GM21423 (cell line): ENCODE results near the gene SH3TC1.
A peak's percentile ranks its signal among the peaks of the same experiment; 100 is the strongest.

Experiments used
- ATAC-seq: cut with Tn5 transposase; IDR thresholded peaks from one replicate; pipeline ENCODE4 v1.9.1; 2021; ENCODE audit warnings: mild to moderate bottlenecking, moderate library complexity; ENCODE audit not compliant: unreplicated experiment

The SH3TC1 gene

DNA sequence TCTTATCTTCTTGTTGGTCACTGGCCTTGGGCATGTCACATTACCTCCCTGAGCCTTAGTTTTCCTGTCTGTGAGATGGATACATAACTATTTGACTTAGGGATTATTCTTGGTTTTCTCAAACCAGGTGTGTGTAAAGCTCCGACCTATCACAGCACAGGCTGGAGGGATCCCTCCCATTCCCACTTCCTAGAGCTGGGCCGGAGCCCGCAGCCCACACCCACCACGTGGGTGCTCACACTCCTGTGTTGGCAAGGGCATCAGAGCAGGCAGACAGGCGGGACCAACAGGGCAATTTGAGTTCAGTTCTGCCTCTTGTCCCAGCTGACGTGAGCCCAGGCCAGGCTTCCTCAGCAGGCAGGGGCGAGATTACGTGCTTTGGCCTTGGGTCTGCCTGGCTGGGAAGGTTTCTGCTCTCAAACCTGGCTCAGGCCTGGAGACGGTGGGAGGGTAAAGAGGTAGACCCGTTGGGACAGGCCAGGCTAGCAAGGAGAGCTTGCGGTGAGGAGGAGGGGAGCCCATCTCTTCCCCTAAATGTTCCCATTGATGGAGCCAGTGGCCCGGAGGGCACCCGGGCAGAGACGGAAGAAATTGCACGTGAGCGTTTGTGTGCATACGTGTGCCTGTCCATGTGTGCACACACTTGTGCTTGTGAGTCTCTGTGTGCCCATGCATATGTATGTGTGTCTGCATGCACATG, 734 bp upstream of the SH3TC1 start:
- peak; percentile 0 for ATAC-seq

DNA sequence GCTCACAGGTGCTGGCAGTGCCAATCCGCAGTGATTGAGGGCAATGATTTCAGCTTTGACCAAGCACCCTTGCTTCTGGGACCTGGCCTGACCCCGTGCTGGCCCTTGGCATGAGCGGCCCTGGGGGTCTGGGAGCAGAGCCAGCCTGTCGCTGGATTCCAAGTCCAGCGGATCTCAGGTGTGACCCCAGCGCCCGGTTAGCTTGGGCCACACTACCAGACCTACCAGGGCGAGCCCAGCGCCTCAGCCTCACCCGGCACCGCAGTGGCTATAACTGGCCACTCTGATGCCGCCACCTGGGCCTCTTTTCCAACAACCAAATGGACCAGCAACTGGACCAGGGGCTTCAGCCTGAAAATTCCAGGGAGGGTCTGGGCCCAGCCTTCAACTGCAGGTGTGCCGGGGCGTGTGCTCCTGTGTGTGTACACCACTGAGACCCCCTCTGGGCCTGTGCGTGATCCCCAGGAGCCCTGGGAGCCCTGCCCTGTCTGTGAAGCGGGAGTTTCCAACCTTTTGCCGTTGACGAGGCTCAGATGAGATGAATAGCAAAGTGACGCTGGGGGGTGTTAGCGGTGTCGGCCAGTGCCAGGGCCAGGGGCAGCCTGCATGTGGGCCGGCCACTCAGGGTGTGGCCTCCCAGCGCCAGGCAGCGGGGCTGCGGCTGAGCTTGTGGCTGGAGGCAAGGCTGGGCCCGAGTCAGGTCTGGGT, 658 bp downstream of the SH3TC1 start:
- ATAC-seq: peak; percentile 10

DNA sequence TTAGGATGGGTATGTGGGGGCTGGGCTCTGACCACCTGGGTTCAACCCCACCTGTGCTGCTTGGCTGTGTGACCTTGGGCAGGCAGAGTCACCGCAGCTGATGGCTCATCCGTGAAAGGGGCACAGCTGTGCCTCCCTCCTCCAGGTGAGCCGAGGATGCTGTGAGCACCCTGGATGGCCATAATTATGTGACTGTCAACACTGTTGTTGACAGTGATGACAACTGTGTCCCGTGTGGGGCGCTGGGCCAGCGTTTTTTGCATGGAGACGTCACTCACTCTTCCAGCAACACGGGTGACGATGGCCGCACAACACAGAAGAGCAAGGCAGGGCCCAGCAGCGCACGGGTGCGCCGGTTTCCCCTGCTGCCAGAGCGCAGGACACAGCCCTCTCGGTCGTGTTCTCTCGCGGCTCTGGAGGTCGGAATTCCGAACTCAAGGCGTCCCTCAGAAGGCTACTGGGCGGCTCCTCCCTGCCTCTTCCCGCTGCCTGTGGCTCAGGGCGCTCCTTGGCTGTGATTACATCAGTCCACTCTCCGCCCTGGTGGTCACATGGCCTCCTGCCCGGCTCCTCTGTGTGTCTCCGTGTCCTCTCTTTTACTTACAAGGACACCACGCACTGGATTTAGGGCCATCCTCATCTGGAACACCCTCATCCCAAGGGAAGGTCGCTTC, 1.3 kb downstream of the SH3TC1 start:
- ATAC-seq: peak; percentile 14

DNA sequence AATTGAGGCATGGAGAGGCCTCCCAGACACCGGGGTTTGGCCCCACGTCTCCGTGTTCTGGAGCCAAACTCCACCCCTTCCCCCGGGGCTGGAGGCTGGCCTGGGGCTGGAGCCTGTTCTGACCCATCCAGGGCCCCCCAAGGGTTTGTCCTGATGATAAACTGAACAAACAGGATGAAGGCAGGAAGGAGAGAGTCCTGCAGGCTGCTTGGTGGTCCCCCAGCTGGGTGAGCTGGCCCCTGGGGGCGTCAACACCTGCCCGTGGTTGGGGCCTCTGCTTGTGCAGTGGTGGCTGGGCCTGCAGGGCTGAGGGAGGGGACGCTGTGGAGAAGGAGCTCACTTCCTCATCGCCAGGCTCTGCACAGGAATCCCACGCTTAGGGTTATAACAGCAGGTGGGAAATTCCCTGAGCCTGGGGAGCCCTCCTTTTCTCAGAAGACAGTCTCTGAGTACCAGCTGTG, 2.3 kb downstream of the SH3TC1 start:
- ATAC-seq: peak; percentile 32

DNA sequence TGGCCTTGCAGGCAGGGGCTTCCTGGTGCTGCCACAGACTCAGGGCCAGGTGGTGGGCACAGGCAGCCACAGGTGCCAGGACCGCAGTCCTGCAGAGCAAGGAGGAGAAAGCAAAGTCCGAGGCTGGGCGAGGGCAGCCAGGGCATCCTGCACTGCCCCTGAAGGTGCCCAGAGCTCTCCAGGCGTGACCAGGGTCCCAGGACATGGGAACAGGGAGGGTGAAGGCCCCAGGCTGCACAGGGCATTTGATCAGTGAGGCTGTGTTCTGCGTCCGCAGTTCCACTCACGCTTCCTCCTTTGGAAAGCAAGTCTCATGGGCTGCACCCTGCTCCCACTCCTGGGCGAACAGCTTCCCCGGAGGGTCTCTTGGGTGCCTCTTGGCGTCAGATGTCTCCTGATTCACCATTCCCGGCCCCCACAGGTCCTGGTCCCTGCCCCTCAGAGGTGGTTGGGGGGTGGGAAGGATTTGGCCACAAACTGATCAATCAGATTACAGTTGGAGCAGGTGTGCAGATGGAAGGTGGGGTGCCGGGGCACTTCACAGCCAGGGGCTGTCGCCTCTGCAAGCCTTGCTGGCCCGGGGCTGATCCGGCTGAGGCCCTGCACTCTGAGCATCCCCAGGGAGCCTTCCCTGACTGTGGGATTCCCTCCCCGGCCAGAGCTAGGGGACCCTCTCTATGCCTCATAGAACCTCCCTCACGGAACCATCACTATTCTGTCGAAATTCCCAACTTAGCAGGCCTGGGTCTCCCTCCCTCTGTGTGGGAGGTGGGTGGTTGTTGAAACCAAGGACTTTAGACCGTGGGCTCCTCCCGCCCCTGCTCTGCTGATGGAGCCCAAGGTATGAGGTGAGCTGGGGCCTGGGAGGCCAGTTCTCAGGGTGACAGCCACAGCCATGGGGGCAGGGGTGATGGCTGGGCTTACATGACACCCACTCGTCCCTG, 3.3 kb downstream of the SH3TC1 start:
- ATAC-seq: no peak

DNA sequence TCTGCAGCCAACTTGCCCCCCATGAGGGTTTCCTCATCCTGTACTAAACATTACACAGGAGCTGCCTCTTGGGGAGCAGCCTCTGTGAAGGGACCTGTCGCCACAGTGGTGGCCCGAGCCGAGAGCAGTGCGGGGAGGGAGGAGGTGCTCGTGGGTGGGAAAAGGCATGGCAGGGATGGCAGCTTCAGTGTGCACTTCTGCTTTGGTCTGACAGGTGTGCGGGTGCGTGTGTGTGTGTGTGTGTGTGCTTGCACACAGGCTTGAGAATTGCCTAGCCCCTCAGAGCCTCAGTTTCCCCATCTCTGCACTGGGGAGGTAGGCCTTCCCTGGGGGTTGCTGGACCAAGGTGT, 3.9 kb downstream of the SH3TC1 start:
- ATAC-seq: no peak

DNA sequence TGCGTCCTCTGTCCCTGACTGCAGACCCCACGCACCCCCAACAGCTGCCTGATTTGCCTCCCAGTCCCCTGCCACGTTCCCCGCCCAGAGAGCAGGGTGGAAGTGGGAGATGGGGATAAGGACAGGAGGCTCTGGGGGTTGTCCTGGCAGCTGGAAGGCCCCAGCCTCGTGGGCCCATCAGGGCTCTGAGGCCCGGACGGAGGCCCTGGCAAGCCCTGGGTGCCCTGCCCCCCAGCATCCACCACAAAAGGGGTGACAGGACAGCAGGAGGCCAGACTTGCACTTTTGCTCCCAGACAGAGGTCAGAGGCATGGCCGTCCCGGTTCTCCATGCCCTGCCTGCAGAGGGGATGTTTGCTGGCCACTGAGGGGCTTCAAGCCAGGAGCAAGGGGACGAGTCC, 4.7 kb downstream of the SH3TC1 start:
- ATAC-seq: no peak

DNA sequence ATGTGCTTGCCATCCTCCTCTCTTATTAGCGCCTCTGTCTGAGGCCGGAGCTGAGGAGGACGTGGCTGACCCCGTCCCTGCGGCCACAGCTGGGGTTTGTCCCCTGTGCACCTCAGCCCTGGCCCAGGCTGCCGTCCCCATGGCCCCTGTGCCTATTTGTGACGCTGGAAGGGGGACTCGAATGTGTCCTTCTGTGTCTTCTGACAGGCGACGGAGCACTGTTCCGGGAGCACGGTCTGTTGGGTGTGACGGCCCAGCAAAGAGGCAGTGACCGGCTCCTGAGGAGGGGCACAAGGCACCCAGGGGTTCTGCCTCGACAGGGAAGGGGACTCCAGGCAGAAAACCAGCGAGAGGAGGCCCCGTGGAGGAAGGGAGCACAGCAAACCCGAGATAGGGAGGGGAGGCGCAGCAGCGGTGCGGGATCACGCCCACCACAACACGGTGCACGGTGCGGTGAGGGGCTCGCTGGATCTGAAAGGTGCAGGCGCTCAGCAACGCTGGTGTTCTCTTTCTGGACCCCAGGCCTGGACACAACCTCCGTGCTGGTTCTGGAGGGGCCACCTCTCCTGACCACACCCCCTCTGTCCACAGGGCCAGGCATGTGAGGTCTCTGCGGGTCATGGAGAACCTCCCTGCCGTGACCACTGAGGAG, 5.6 kb downstream of the SH3TC1 start:
- no peak for ATAC-seq

DNA sequence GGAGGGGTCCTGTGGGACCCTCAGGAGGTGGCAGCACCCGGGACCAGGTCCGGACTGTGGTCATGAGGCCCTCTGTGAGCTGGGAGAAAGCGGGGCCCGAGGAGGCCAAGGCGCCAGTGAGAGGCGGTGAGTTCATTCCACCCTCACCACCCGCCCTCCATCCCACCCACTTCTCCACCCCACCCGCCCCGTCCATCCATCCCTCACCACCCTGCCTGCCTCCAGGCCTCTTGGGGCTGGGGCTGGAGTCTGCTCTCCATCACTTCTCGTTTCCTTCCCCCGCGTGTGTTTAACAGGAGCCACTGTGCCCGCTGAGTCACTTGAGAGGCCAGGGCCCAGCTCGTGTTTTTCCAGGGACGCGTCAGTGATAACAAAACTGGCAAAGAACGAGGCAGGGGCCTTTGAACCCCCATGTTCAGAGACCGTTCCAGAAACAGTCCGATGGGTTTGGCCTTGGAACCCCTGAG, 6.2 kb downstream of the SH3TC1 start:
- ATAC-seq: no peak

DNA sequence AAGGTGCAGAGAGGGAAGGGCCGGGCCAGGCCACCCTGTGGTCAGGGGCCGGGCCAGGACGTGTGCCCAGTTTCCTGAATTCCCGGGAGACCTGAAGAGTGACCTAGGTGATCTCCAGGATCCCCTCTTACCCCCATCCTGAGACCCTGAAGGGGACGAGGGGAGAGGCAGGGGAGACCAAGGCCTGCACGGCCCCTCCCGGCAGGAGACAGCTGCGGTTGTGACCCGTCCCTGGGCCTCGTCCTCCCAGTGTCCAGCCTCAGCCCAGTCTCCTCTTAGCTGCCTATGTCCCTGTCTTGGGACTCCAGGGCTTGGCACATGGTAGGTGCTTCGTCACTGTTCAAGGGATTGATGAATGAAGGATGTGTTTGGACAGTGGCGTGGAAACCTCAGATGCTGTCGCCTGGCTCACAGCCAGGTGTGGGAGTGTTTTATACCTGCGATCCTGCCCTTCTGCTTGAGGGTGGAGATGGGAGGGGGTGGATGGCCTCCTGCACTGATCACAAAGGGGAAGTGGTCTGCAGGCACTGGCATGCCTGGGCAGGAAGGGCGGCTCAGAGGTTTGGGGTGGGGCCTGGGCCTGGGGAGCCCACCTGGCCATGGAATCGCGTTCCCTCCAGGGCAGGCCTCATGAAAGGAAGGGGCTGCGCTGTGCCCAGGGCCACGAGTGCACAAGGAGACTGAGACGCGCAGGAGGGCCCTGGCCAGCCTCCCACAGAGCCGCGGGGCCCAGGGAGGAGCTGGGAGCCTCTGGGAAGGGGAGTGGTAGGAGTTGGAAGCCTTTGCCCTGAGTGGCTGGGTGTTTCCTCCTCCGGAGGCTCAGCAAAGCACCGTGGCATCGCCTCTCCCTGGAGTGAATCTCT, 6.9 kb downstream of the SH3TC1 start:
- no peak for ATAC-seq

DNA sequence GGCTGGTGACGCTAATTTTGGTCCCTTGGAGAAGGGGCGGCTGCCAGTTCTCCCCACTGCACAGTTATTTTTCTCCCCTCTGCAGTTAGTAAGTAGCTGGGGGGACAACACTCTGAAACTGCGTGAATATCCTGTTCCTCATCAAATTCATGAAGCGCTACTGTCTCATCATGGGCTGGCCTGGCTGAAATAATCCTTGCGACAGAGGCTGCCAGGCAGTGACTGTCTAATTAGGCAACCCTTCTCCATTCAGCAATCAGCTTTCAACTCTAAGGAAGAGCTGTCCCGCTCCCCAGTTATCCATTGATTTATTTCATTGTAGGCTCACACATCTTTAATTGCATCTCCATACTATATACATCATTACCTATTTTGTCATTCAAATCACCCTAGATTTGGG, 8.2 kb downstream of the SH3TC1 start:
- ATAC-seq: no peak

DNA sequence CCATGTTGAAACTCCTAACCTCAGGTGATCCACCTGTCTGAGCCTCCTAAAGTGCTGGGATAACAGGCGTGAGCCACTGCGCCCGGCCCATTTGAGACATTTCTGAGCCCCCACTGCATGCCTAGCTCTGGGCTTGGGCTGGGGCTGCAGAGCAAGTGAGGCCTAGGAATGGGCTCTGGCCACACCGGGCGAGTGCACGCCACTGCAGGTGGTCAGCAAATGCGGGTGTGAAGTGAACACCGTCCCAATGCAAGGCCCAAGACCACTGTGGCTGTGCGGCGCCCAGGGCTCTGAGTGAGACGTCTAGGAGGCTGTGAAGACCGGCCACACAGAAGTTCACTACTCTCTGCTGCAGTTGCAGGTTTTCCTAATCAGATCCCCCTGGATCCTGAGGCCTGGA, 9.5 kb downstream of the SH3TC1 start:
- no peak for ATAC-seq

DNA sequence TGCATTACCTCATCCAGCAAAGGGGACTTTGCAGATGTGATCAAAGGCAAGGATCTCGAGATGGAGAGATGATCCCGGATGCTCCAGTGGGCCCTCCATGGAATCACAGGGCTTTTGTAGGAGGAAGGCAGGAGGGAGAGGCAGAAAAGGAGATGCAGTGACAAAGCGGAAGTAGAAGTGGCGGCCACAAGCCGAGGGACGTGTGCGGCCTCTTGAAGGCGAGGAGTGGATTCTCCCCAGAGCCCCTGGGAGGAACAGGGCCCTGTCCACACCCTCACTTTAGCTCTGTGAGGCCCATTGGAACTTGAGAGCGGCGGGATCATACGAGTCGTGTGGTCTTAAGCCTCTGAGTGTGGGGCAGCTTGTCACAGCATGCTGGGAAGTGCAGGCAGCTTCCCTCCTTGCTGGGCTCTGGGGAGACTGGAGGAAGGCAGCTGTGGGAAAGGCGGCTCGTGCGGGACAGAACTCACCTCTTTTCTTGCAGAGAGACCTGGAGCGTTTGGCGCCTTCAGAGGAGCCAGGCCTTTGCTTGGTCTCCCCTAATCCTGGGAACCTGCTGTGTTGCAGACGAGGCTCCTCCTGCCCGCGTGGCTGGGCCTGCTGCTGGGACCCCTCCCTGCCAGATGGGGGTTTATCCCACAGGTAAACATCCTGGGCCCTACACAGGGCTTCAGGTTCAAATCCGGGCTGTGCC, 10.2 kb downstream of the SH3TC1 start:
- ATAC-seq: no peak

DNA sequence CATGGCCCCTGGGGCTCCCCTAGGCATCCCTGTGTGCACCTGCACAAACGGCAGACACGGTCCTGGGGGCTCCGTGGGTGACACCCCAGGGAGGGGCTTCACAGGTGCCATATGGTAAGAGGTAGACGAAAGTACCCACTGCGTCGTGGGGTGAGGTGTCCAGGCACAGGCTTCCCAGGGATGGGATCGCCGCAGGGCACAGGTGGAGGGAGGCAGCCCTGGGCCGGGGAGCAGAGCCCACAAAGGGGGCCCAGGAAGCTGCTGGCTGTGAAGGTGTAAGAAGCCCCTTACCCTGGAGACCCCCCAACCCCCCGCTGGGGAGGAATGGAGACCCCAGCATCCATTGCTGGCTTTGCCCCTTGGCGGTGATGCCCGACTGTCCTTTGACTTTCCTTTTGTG, 10.9 kb downstream of the SH3TC1 start:
- no peak for ATAC-seq

DNA sequence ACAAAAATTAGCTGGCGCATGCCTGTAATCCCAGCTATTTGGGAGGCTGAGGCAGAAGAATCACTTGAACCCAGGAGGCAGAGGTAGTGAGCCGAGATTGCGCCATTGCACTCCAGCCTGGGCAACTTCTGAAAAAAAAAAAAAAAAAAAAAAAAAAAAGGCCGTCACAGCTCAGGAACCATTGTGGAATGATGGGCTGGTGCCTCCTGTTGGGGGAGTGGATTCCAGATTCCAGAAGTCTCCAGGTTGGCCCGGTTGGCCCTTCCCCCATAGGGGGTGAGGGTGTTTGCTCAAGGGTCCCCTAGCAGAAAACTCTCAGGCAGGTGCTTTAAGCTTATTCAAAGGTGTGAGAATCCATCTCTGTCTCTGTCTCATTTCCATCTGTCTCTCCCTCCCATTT, 11.5 kb downstream of the SH3TC1 start:
- ATAC-seq: no peak

DNA sequence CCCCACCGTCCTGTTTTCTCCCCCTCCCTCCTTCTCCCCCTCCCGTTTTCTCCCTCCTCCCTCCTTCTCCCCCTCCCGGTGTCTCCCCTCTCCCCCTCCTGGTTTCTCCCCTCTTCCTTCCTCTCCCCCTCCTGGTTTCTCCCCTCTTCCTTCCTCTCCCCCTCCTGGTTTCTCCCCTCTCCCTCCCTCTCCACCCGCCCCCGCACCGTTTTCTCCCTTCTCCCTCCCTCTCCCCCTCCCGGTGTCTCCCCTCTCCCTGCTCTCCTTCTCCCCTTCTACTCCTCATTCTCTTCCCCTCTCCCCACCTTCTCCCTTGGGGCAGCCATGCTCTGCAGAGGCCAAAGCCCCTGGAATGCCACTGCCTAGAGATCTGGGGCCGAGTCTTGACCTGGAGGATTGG, 12.2 kb downstream of the SH3TC1 start:
- no peak for ATAC-seq

DNA sequence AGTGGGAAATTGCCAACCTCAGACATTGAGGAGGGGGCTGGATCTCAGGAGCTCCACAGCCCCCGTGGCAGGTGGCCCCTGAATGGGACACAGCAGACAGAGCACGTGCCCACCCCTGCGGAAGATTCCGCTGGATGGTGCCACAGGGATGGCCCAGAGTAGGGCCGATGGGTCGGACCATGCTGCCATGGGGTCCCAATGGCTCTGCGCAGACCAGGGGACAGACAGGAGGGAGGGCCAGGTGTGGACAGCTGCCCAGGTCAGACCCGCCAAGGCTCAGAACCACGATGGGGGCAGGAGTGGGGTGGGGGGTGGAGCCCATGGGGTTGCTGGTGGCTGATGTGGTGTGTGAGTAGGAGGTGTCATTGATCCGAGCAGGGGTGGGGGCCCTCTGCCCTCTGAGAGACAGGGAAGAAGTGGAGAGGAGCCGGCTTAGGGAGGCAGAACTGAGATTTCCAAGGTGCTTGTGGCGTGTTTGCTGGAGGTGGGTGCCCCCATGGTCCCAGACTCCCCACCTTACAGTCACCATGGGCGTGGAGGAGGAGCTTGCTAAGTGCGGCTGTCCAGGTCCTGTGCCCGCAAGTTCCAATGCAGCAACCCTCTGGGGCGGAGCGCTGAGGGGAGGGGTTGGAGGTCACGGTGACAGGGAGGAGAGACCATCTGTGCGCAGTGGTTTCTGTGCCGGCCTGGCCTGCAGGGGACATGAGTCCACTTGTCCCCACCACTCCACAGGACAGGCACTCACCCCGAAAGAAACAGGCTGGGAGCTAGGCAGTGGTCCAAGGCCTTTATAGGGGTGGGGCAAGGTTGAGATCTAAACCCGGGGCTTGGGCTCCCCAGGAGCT, 12.9 kb downstream of the SH3TC1 start:
- no peak for ATAC-seq

DNA sequence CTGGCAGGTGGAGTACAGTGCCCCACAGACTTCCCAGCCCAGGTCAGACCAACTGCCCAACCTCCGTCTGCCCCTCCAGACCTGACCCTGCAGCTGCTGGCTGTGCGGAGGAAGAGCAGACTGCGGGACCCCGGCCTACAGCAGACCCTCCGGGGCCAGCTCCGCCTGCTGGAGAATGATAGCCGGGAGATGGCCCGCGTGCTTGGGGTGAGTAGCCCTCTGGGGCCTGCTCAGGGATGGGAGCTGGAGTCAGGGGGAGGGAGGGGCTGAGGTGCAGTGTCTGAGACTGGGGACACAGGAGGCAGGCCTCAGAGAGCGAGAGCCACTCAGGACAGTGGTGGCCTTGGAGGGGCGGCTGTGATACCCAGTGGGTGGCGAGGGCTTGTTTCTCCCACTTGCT, 13.5 kb downstream of the SH3TC1 start:
- no peak for ATAC-seq
